GM23248 (cell line): ENCODE results near the gene AP1G2.

Source experiments
- EZH2 ChIP-seq: fragments of 200-600 bp; sonication (generic); IDR thresholded peaks from 2 replicates; pipeline ENCODE4 v1.6.1; 2018; ENCODE audit warnings: antibody characterized with exemption, mild to moderate bottlenecking; ENCODE audit not compliant: insufficient read depth, poor library complexity, severe bottlenecking
- EZH2phosphoT487 ChIP-seq: fragments of 200-600 bp; sonication (generic); IDR thresholded peaks from 2 replicates; pipeline ENCODE4 v1.6.1; 2018; ENCODE audit warnings: antibody characterized with exemption, moderate library complexity, mild to moderate bottlenecking, low read depth; ENCODE audit not compliant: insufficient read depth

DNA sequence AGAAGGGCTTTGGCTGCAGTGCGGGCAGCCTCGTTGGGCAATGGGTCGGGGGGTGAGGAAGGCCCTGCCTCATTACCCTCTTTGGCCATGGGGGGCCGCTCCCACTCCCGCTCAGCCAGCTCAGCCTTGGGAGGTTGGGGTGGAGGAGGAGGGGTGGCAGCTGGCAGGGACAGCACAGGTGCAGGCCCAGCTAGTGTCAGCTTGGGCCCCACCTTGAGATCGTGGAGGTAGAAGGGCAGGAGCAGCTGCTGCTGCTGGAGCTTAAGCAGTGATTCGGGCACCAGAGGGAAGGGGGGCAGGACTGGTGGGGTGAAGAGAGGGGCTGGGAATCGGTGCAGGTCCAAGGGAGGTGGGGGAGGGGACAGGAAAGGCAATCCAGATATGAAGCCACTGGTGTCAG lies 42.0 kb downstream of the AP1G2 start:
- TF ChIP-seq EZH2 (no peak), EZH2phosphoT487 (no peak)
